Smooth muscle cell (in vitro differentiated cells): ENCODE results near the gene SMIM41. TPM values are rescaled to one million over a fixed set of nuclear protein-coding genes. Genes with fewer than 3 reads are reported as not detected.

Experiments used
- DNase-seq: peaks from one replicate; lab custom pipeline; 2025; ENCODE audit not compliant: unreplicated experiment; lab: John Stamatoyannopoulos, UW
- H2AFZ ChIP-seq: fragments of 200-600 bp; sonication (generic); 2 replicates; pipeline ENCODE4 v1.6.0; 2016; ENCODE audit warnings: antibody characterized with exemption, low read depth, mild to moderate bottlenecking
- H3F3A ChIP-seq: fragments of 200-600 bp; sonication (generic); 2 replicates; pipeline ENCODE4 v1.6.0; 2017; ENCODE audit warnings: antibody characterized with exemption, low read depth
- H3K27ac ChIP-seq: fragments of 200-600 bp; sonication (generic); 2 replicates; pipeline ENCODE4 v1.5.1; 2016; ENCODE audit warnings: low read depth, mild to moderate bottlenecking
- H3K27me3 ChIP-seq: fragments of 200-600 bp; sonication (generic); 2 replicates; pipeline ENCODE4 v1.6.1; 2016; ENCODE audit warnings: low read depth, mild to moderate bottlenecking
- H3K36me3 ChIP-seq: fragments of 200-600 bp; sonication (generic); 2 replicates; pipeline ENCODE4 v1.5.1; 2016; ENCODE audit warnings: low read depth
- H3K4me1 ChIP-seq: fragments of 200-600 bp; sonication (generic); 2 replicates; pipeline ENCODE4 v1.5.1; 2016; ENCODE audit warnings: low read depth
- H3K4me2 ChIP-seq: fragments of 200-600 bp; sonication (generic); 2 replicates; pipeline ENCODE4 v1.6.0; 2016; ENCODE audit warnings: mild to moderate bottlenecking
- H3K4me3 ChIP-seq: fragments of 200-600 bp; sonication (generic); 2 replicates; pipeline ENCODE4 v1.5.1; 2016; ENCODE audit warnings: mild to moderate bottlenecking
- H3K79me2 ChIP-seq: fragments of 200-600 bp; sonication (generic); 2 replicates; pipeline ENCODE4 v1.6.0; 2016; ENCODE audit warnings: low read depth, mild to moderate bottlenecking
- H3K9ac ChIP-seq: fragments of 200-600 bp; sonication (generic); 2 replicates; pipeline ENCODE4 v1.6.0; 2016; ENCODE audit warnings: low read depth
- H3K9me3 ChIP-seq: fragments of 200-600 bp; sonication (generic); replicated peaks from 2 replicates; pipeline ENCODE4 v1.5.1; 2016; ENCODE audit warnings: low read depth
- H4K20me1 ChIP-seq: fragments of 200-600 bp; sonication (generic); 2 replicates; pipeline ENCODE4 v1.6.0; 2016; ENCODE audit warnings: low read depth
- CTCF ChIP-seq: fragments of 200-600 bp; sonication (generic); IDR thresholded peaks from 2 replicates; pipeline ENCODE4 v1.5.1; 2017; ENCODE audit warnings: borderline replicate concordance, mild to moderate bottlenecking, antibody characterized with exemption; ENCODE audit not compliant: insufficient read depth, poor library complexity, severe bottlenecking
- WGBS: methylation state at CpG from one replicate; pipeline ENCODE4 v1.1.7; 2016; ENCODE audit warnings: low lambda C conversion rate; 5-methylcytosine and 5-hydroxymethylcytosine counted together
- polyA plus RNA-seq: library from polyadenylated mRNA; unstranded; fragments of >200 nt; fragmentation: Nextera tagmentation; extraction: Ambion mirVana; gene quantifications from 2 replicates; pipeline ENCODE4 v1.2.1, GENCODE V29; 2016
- total RNA-seq: library from RNA; depleted of rRNA; stranded (reverse); fragments of >200 nt; gene quantifications from 2 replicates; pipeline ENCODE4 v1.2.3, GENCODE V29; 2014

SMIM41 gene
- total and polyA plus RNA-seq, 2 experiments from 2014 or later = not detected

- Histone ChIP-seq H3K36me3 (no peaks in the 10 kb centered on the region), H3K4me3 (no peak overlapping the region), H3K79me2 (no peaks in the 10 kb centered on the region), H3K9ac (no peak overlapping the region), H2AFZ (no peak overlapping the region), H3K9me3 (no peaks in the 10 kb centered on the region), H3F3A (no peaks in the 10 kb centered on the region), H3K4me1 (no peaks in the 10 kb centered on the region), H4K20me1 (no peaks in the 10 kb centered on the region), H3K27me3 (no peaks in the 10 kb centered on the region), H3K27ac (no peak overlapping the region), H3K4me2 (no peak overlapping the region)
- TF ChIP-seq CTCF = no peak
- WGBS = 65% methylated on average over 5 of the region's 5 CpGs
- DNase-seq = no peak
Observed at GRCh38 chr12:52157566-52158150, 78.2 kb downstream of the SMIM41 start.

Other genes starting within 250 kb of the SMIM41 start
- gene FIGNL2, start 231.0 kb upstream of the SMIM41 start, total RNA-seq = 2.3 and 2.7 TPM in 2 replicates
- gene FIGNL2, start 231.0 kb upstream of the SMIM41 start, polyA plus RNA-seq = 1.1 TPM in 2 replicates
- 0.04 TPM in 1 of 2 replicates, not detected in the other for gene ANKRD33, start 191.6 kb upstream of the SMIM41 start, total RNA-seq
- 0.89 and 1.3 TPM in 2 replicates for gene ANKRD33, start 191.6 kb upstream of the SMIM41 start, polyA plus RNA-seq
- 10.3 and 10.4 TPM in 2 replicates for gene ACVRL1, start 172.2 kb upstream of the SMIM41 start, total RNA-seq
- 7.3 and 8.4 TPM in 2 replicates for gene ACVRL1, start 172.2 kb upstream of the SMIM41 start, polyA plus RNA-seq
- gene ACVR1B, start 128.0 kb upstream of the SMIM41 start, total RNA-seq = 4.0 and 6.0 TPM in 2 replicates
- 1.9 and 2.8 TPM in 2 replicates for gene ACVR1B, start 128.0 kb upstream of the SMIM41 start, polyA plus RNA-seq
- 4.1 and 12.2 TPM in 2 replicates for gene TAMALIN, start 72.8 kb upstream of the SMIM41 start, total RNA-seq
- 32.4 and 36.8 TPM in 2 replicates for gene TAMALIN, start 72.8 kb upstream of the SMIM41 start, polyA plus RNA-seq
- 178 and 182 TPM in 2 replicates for gene NR4A1, start 28.3 kb upstream of the SMIM41 start, total RNA-seq
- gene NR4A1, start 28.3 kb upstream of the SMIM41 start, polyA plus RNA-seq = 510 and 634 TPM in 2 replicates
- gene ATG101, start 9.7 kb upstream of the SMIM41 start, total RNA-seq = 62.6 and 73.4 TPM in 2 replicates
- 114 and 120 TPM in 2 replicates for gene ATG101, start 9.7 kb upstream of the SMIM41 start, polyA plus RNA-seq
- 6.7 and 11.7 TPM in 2 replicates for gene KRT80, start 112.3 kb downstream of the SMIM41 start, total RNA-seq
- 5.1 and 6.6 TPM in 2 replicates for gene KRT80, start 112.3 kb downstream of the SMIM41 start, polyA plus RNA-seq
- 168 and 214 TPM in 2 replicates for gene KRT7, start 153.5 kb downstream of the SMIM41 start, total RNA-seq
- 190 and 744 TPM in 2 replicates for gene KRT7, start 153.5 kb downstream of the SMIM41 start, polyA plus RNA-seq
- gene KRT86, start 194.9 kb downstream of the SMIM41 start, total RNA-seq = not detected in 2 replicates
- not detected in 2 replicates for gene KRT86, start 194.9 kb downstream of the SMIM41 start, polyA plus RNA-seq
- 0.18 and 1.4 TPM in 2 replicates for gene KRT81, start 211.8 kb downstream of the SMIM41 start, total RNA-seq
- 0.49 and 1.7 TPM in 2 replicates for gene KRT81, start 211.8 kb downstream of the SMIM41 start, polyA plus RNA-seq
- gene KRT83, start 241.7 kb downstream of the SMIM41 start, total RNA-seq = not detected in 2 replicates
- not detected in 2 replicates for gene KRT83, start 241.7 kb downstream of the SMIM41 start, polyA plus RNA-seq